GM13976 (cell line): ENCODE measurements around the gene ECSCR.
A peak's percentile ranks its signal among the peaks of the same experiment; 100 is the strongest.

Experiments
- DNase-seq: peaks from one replicate; pipeline ENCODE4 v3.0.0; 2012; ENCODE audit warnings: low spot score
- in situ Hi-C: fragments of 300-500 bp; cut with MboI; formaldehyde crosslinking; loops from one replicate; pipeline ENCODE4 v1.12.0; 2022; ENCODE audit warnings: low sequenced_read_pairs, mixed read lengths, inconsistent platforms; ENCODE audit not compliant: unreplicated experiment
- TF ChIP-seq, protein P1 (sequence below): IDR thresholded peaks from 2 replicates; pipeline ENCODE4 v1.5.1; 2012; ENCODE audit warnings: borderline replicate concordance, mild to moderate bottlenecking; ENCODE audit not compliant: insufficient read depth; ENCODE audit errors: extremely low read depth, missing control alignments, control extremely low read depth

ECSCR gene

DNA sequence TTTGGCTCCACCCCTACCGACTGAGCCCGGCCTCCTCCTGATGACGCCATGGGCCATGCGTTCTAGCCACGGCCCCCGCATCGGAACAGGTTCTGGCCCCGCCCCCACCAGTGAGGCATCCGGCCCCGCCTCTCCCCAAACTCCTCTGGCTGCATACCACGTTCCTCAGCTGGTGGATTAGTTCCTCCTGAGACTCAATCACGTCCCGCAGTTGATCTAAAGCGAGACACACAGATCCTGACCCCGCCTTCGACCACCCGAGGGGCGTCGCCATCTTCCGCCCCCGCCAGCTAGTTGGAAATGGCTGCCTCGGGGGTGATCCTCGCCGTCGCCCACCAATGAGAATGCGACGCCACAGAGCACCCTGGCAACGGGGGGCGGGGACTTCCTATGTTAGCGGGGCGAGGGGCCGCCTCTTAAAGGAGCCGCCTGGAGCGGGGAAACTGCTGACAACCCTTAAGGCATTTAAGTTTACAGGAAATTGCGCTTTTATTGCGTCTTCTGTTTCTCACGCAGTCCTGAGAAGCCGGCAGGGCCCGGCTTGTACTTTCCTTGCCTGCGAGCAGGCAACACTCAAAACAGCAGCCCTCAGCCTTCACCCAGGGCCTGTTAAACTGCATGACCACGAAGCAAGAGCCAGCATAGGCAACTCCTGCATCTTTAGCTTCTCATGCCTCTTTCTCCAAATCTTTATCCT lies 58.6 kb downstream of the ECSCR start, which contains the start of gene SPATA24:
TSS of gene SPATA24 (minus strand) at position 303 of the 697 bp plus-strand sequence. CDS start at position 274, 29 bp downstream.
- TF ChIP-seq, protein P1, sequence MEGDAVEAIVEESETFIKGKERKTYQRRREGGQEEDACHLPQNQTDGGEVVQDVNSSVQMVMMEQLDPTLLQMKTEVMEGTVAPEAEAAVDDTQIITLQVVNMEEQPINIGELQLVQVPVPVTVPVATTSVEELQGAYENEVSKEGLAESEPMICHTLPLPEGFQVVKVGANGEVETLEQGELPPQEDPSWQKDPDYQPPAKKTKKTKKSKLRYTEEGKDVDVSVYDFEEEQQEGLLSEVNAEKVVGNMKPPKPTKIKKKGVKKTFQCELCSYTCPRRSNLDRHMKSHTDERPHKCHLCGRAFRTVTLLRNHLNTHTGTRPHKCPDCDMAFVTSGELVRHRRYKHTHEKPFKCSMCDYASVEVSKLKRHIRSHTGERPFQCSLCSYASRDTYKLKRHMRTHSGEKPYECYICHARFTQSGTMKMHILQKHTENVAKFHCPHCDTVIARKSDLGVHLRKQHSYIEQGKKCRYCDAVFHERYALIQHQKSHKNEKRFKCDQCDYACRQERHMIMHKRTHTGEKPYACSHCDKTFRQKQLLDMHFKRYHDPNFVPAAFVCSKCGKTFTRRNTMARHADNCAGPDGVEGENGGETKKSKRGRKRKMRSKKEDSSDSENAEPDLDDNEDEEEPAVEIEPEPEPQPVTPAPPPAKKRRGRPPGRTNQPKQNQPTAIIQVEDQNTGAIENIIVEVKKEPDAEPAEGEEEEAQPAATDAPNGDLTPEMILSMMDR = no peak
- in situ Hi-C loops = loop anchor here (25.0 kb wide), 1 partner anchor 358 kb away; no protein-coding TSS in a partner anchor

DNA sequence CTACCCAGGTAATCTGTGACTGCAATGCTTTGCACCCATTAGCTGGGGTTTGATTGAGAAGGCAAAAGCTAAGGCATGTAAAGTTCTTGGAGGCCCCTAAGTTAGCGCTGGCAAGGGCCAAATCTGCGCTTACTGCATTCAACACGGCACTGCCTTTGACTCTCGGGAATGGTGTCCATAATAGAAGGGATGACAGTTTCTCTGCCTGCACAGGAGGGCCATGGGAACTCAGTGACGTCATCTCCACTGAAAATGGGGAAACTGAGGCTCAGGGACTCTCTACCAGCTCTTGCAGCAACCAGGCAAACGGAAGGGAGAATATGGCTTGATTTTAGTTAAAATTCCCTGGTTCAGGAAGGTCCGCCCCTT lies 59.1 kb downstream of the ECSCR start:
- in situ Hi-C loops = loop anchor here (25.0 kb wide), 1 partner anchor 359 kb away; no protein-coding TSS in a partner anchor
- TF ChIP-seq, protein P1 = no peak
- DNase-seq = no peak

More for the DNA sequence above, 58.6 kb downstream of the ECSCR start, which contains the start of gene SPATA24:
- DNase-seq = peak; percentile 96

DNA sequence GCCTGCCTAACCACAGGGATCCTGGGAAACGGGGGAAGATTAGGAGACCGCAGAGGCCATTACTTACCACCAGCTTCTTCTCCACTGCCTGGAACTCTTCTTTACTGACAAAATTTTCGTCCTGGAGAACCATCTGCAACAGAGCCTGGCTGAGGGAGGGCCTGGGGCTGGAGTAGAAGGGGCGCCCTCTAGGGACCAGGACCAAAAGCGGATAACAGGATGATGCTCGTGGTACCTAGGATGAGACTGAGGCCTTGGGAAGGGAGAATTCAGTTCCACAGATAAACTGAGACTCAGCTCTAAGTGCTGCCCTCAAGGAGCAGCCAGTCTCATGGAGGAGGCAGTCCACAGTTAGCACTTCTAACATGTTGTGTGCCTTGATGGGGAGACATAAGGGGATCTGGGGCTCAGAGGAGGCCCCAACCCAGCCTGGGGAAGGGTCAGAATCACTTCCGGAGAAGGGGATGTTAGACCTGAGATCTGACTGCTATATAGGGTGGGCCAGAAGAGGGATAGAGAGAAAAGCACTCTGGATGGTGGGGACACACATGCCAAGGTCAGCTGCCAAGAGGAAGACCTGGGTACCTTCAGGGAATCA lies 59.9 kb downstream of the ECSCR start:
- DNase-seq = no peak
- in situ Hi-C loops = loop anchor here (25.0 kb wide), 1 partner anchor 360 kb away; no protein-coding TSS in a partner anchor
- TF ChIP-seq, protein P1 = peak; percentile 49

DNA sequence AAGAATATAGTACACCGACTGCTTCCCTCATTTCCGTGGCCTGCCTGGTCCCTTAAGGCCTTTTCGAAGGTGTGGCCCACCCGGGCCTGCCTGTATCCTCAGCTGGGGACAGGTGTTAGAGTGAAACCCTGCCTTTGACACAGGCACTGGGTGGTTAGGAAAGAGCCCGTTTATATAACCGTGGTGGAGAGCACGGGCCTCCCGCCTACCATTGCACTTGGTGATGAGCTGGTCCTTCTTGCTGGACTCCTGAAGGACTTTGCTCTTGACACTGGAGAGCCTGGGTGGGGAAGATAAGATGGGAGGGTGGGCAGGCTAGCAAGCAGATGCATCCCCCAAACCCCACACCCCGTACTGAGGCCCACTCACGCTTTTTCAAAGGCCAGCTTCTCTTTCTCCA lies 61.0 kb downstream of the ECSCR start:
- no peak for DNase-seq
- in situ Hi-C loops = loop anchor here (25.0 kb wide), 1 partner anchor 361 kb away; no protein-coding TSS in a partner anchor
- TF ChIP-seq, protein P1 = no peak

DNA sequence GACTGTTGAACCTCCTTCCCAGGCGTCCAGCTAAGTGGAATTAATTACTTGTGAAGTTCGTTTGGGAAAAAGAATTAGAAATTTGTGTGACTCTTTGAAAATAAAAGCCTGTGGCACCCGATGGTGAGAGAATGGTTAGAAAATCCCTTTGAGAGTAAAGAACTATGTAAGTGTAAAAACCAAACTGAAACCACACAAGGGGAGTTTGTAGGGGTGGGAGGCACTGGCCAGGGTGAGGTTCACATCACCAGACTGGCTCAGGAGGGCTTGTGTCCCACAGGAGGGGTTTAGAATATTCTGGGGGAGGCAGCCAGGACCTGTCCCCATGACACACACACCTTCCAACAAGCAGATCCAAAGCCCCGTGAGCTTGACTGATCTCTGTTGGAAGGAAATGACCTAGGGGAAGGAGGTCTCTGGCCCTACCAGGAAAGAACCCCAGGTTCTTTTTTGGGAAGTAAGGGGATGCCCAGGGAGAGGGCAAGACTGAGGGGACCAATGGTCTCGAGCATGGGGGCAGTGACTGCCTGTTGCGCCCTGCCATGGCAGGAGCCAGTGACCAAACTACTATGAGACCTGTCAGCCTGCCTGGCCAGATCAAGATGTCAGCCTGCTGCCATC lies 62.9 kb downstream of the ECSCR start:
- in situ Hi-C loops = loop anchor here (25.0 kb wide), 1 partner anchor 363 kb away; no protein-coding TSS in a partner anchor
- DNase-seq = peak; percentile 80
- TF ChIP-seq, protein P1 = no peak
